ENCODE results near the gene NSL1. TPM values are rescaled to one million over a fixed set of nuclear protein-coding genes. Genes with fewer than 3 reads are reported as not detected.

The NSL1 gene
- total and polyA plus RNA-seq, 2 donors (not counting 1 experiment from before 2014, with no cell fraction given): 21.4 to 24.4 TPM

GRCh38 chr1:212677573-212677972 lies 114.0 kb downstream of the NSL1 start:
- no peaks in the 10 kb centered on the region for H3K27me3 ChIP-seq (ENCODE audit: control insufficient read depth, insufficient read depth, low read length)
- no peaks in the 10 kb centered on the region for H3K4me1 ChIP-seq (ENCODE audit: control insufficient read depth, extremely low read depth, insufficient read depth, low read length)
- TF ChIP-seq CTCF (conservative IDR thresholded peaks at IDR 0.05 in 1 of 2, IDR thresholded peaks at IDR 0.05 in 1 of 2; ENCODE audit: low read depth in 1 of 2, low read length in 2 of 2): no peak
- TF ChIP-seq EZH2 (IDR thresholded peaks at IDR 0.05; ENCODE audit: low read length, missing control alignments): no peak
- H3K4me2 ChIP-seq (ENCODE audit: extremely low read depth, insufficient read depth, low read length): no peak overlapping the region
- H3K27ac ChIP-seq (ENCODE audit: insufficient read depth, low read length): no peak overlapping the region
- H4K20me1 ChIP-seq (ENCODE audit: control insufficient read depth, extremely low read depth, insufficient read depth, low read length): no peaks in the 10 kb centered on the region
- no peak overlapping the region for H3K4me3 ChIP-seq (replicated peaks in 1 of 4; ENCODE audit: control extremely low read depth in 1 of 4, insufficient read depth in 1 of 4, low read depth in 3 of 4, low read length in 4 of 4)
- H3K79me2 ChIP-seq (ENCODE audit: control insufficient read depth, insufficient read depth, low read length): no peaks in the 10 kb centered on the region
- H3K9me3 ChIP-seq (ENCODE audit: control insufficient read depth, insufficient read depth, low read depth, low read length): no peaks in the 10 kb centered on the region
- no peaks in the 10 kb centered on the region for H3K36me3 ChIP-seq (ENCODE audit: control insufficient read depth, insufficient read depth, low read length)
- no peak for DNase-seq (ENCODE audit: low read depth in 2 of 2)
- H2AFZ ChIP-seq (ENCODE audit: low read length): no peak overlapping the region
- no peak overlapping the region for H3K9ac ChIP-seq (ENCODE audit: insufficient read depth, low read length)

- H4K20me1 ChIP-seq (ENCODE audit: control insufficient read depth, extremely low read depth, insufficient read depth, low read length): no peaks in the 10 kb centered on the region
- H3K4me3 ChIP-seq (replicated peaks in 1 of 4; ENCODE audit: control extremely low read depth in 1 of 4, insufficient read depth in 1 of 4, low read depth in 3 of 4, low read length in 4 of 4): no peak overlapping the region
- H3K27me3 ChIP-seq (ENCODE audit: control insufficient read depth, insufficient read depth, low read length): no peaks in the 10 kb centered on the region
- no peak overlapping the region for H2AFZ ChIP-seq (ENCODE audit: low read length)
- TF ChIP-seq CTCF (conservative IDR thresholded peaks at IDR 0.05 in 1 of 2, IDR thresholded peaks at IDR 0.05 in 1 of 2; ENCODE audit: low read depth in 1 of 2, low read length in 2 of 2) (no peak), EZH2 (IDR thresholded peaks at IDR 0.05; ENCODE audit: low read length, missing control alignments) (no peak)
- H3K36me3 ChIP-seq (ENCODE audit: control insufficient read depth, insufficient read depth, low read length): no peaks in the 10 kb centered on the region
- no peak for DNase-seq (ENCODE audit: low read depth in 2 of 2)
- no peak overlapping the region for H3K9ac ChIP-seq (ENCODE audit: insufficient read depth, low read length)
- no peak overlapping the region for H3K27ac ChIP-seq (ENCODE audit: insufficient read depth, low read length)
- H3K79me2 ChIP-seq (ENCODE audit: control insufficient read depth, insufficient read depth, low read length): no peaks in the 10 kb centered on the region
- H3K4me2 ChIP-seq (ENCODE audit: extremely low read depth, insufficient read depth, low read length): no peak overlapping the region
- H3K9me3 ChIP-seq (ENCODE audit: control insufficient read depth, insufficient read depth, low read depth, low read length): no peaks in the 10 kb centered on the region
- H3K4me1 ChIP-seq (ENCODE audit: control insufficient read depth, extremely low read depth, insufficient read depth, low read length): no peaks in the 10 kb centered on the region
Measured at GRCh38 chr1:212677136-212677535, 114.4 kb downstream of the NSL1 start.

Other genes with a start within 250 kb of the NSL1 start
- 14.1 and 35.7 TPM in 2 replicates for gene ATF3, start 183.0 kb downstream of the NSL1 start, total RNA-seq
- gene ATF3, start 183.0 kb downstream of the NSL1 start, polyA plus RNA-seq: 12.4 and 33.8 TPM in 2 replicates
- 3.3 and 6.8 TPM in 2 replicates for gene BATF3, start 91.9 kb downstream of the NSL1 start, total RNA-seq
- 3.6 and 9.1 TPM in 2 replicates for gene BATF3, start 91.9 kb downstream of the NSL1 start, polyA plus RNA-seq
- gene TATDN3, start 117 bp upstream of the NSL1 start, total RNA-seq: 15.4 and 22.5 TPM in 2 replicates
- 13.5 and 17.6 TPM in 2 replicates for gene TATDN3, start 117 bp upstream of the NSL1 start, polyA plus RNA-seq
- gene SPATA45, start 55.9 kb upstream of the NSL1 start, total RNA-seq: 0.51 and 0.83 TPM in 2 replicates
- 0.44 TPM in 1 of 2 replicates, not detected in the other for gene SPATA45, start 55.9 kb upstream of the NSL1 start, polyA plus RNA-seq
- gene FLVCR1, start 66.5 kb upstream of the NSL1 start, total RNA-seq: 6.4 and 7.3 TPM in 2 replicates
- gene FLVCR1, start 66.5 kb upstream of the NSL1 start, polyA plus RNA-seq: 2.5 and 2.9 TPM in 2 replicates
- 0.17 and 1.0 TPM in 2 replicates for gene VASH2, start 158.8 kb upstream of the NSL1 start, total RNA-seq
- gene VASH2, start 158.8 kb upstream of the NSL1 start, polyA plus RNA-seq: 0.22 and 0.46 TPM in 2 replicates
- 46.7 and 71.5 TPM in 2 replicates for gene ANGEL2, start 224.1 kb upstream of the NSL1 start, total RNA-seq
- 21.1 and 23.2 TPM in 2 replicates for gene ANGEL2, start 224.1 kb upstream of the NSL1 start, polyA plus RNA-seq

All from fibroblast of lung (primary cell).